ENCODE measurements around the gene HECW1. TPM values are rescaled to one million over a fixed set of nuclear protein-coding genes. Genes with fewer than 3 reads are reported as not detected.
"Not testable (repeated sequence)": the region's sequence is repeated elsewhere in the genome, so short reads cannot be mapped to it uniquely, and the experiment has no call there.

The HECW1 gene
- total RNA-seq, 3 donors from 2014 or later: 0.76 to 1.6 (median 1.2) TPM

- no peak for DNase-seq
- no peak for TF ChIP-seq CTCF (IDR thresholded peaks at IDR 0.05)
- H3K36me3 ChIP-seq (ENCODE audit: low read depth): no peaks in the 10 kb centered on the region
- no peaks in the 10 kb centered on the region for H3K4me1 ChIP-seq (ENCODE audit: low read depth)
- intact Hi-C loops (cut with DNase I, micrococcal nuclease): no loop called here
- H3K9me3 ChIP-seq: no peaks in the 10 kb centered on the region
- H3K4me3 ChIP-seq: no peak overlapping the region
- no peak for ATAC-seq
Observed at GRCh38 chr7:43568529-43568928, 456.1 kb downstream of the HECW1 start.

- no peaks in the 10 kb centered on the region for H3K36me3 ChIP-seq (ENCODE audit: low read depth)
- DNase-seq (no peak), ATAC-seq (no peak)
- H3K9me3 ChIP-seq: no peaks in the 10 kb centered on the region
- no peak overlapping the region for H3K4me3 ChIP-seq
- intact Hi-C loops (cut with DNase I, micrococcal nuclease): no loop called here
- no peak for TF ChIP-seq CTCF (IDR thresholded peaks at IDR 0.05)
- no peaks in the 10 kb centered on the region for H3K4me1 ChIP-seq (ENCODE audit: low read depth)
Observed at GRCh38 chr7:43569424-43569823, 457.0 kb downstream of the HECW1 start.

GRCh38 chr7:43570688-43571365 lies 458.4 kb downstream of the HECW1 start:
- Histone ChIP-seq H3K4me3 (no peak overlapping the region), H3K9me3 (no peaks in the 10 kb centered on the region), H3K36me3 (ENCODE audit: low read depth) (no peaks in the 10 kb centered on the region), H3K4me1 (ENCODE audit: low read depth) (no peaks in the 10 kb centered on the region)
- DNase-seq: no peak
- ATAC-seq: no peak
- no peak for TF ChIP-seq CTCF (IDR thresholded peaks at IDR 0.05)
- intact Hi-C loops (cut with DNase I, micrococcal nuclease): no loop called here

- TF ChIP-seq CTCF (IDR thresholded peaks at IDR 0.05): no peak
- peak; percentile 88 for ATAC-seq
- Histone ChIP-seq H3K36me3 (ENCODE audit: low read depth) (no peaks in the 10 kb centered on the region), H3K4me1 (ENCODE audit: low read depth) (no peaks in the 10 kb centered on the region), H3K4me3 (no peak overlapping the region), H3K9me3 (no peaks in the 10 kb centered on the region)
- peak in 1 of 3 donors; percentile 27 for DNase-seq
- intact Hi-C loops (cut with DNase I, micrococcal nuclease): no loop called here
Observed at GRCh38 chr7:43572516-43573049, 460.1 kb downstream of the HECW1 start.

- H3K9me3 ChIP-seq; DNase-seq; H3K36me3 ChIP-seq (ENCODE audit: low read depth); ATAC-seq; H3K4me3 ChIP-seq; intact Hi-C loops (cut with DNase I, micrococcal nuclease); H3K4me1 ChIP-seq (ENCODE audit: low read depth): not testable (repeated sequence)
Observed at GRCh38 chr7:43573832-43574231, 461.4 kb downstream of the HECW1 start.

- DNase-seq (no peak), ATAC-seq (no peak)
- Histone ChIP-seq H3K4me3 (no peak overlapping the region), H3K9me3 (no peaks in the 10 kb centered on the region), H3K4me1 (ENCODE audit: low read depth) (no peaks in the 10 kb centered on the region), H3K36me3 (ENCODE audit: low read depth) (no peaks in the 10 kb centered on the region)
- intact Hi-C loops (cut with DNase I, micrococcal nuclease): no loop called here
- no peak for TF ChIP-seq CTCF (IDR thresholded peaks at IDR 0.05)
Observed at GRCh38 chr7:43575506-43575905, 463.1 kb downstream of the HECW1 start.
